ENCODE measurements around the gene TSPEAR.
"Not testable (repeated sequence)": the region's sequence is repeated elsewhere in the genome, so short reads cannot be mapped to it uniquely, and the experiment has no call there.

Gene TSPEAR

DNA sequence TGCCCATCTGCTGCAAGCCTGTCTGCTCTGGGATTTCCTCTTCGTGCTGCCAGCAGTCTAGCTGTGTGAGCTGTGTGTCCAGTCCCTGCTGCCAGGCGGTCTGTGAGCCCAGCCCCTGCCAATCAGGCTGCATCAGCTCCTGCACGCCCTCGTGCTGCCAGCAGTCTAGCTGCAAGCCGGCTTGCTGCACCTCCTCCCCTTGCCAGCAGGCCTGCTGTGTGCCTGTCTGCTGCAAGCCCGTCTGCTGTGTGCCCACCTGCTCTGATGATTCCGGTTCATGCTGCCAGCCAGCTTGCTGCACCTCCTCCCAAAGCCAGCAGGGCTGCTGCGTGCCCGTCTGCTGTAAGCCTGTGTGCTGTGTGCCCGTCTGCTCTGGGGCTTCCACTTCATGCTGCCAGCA, 110.3 kb downstream of the TSPEAR start:
- not testable (repeated sequence) for DNase-seq

GRCh38 chr21:44600118-44600978, 111.0 kb downstream of the TSPEAR start, which contains the start of gene KRTAP10-7:
TSS of gene KRTAP10-7 (plus strand) at chr21:44600597. CDS start at chr21:44600622, 25 bp downstream.
- DNase-seq = not testable (repeated sequence)

- DNase-seq = no peak
These were observed 111.9 kb downstream of the TSPEAR start for GRCh38 chr21:44599264-44600029.

DNA sequence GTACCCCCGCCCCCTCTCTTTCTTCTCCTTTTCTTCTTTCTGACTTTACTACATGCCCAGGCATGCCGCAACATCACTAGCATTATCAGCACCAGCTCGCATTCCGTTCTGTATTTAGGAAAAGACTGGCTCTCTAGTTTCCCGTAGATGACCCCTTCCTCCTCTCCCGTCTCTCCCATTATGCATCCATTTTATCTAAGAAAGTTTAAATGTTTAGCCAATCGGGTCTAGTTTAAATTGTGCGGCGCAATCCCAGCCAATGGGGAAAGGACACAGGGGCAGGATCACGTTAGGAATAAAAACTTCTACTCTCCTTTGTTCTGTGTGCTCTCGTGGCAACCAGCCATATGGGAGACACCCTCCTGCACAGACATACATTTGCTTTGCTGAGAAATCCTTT, 113.3 kb downstream of the TSPEAR start:
- DNase-seq = no peak

- no peak for DNase-seq
These were observed 115.2 kb downstream of the TSPEAR start for GRCh38 chr21:44596068-44596725.

GRCh38 chr21:44595524-44595923, 115.8 kb downstream of the TSPEAR start:
- no peak for DNase-seq

DNA sequence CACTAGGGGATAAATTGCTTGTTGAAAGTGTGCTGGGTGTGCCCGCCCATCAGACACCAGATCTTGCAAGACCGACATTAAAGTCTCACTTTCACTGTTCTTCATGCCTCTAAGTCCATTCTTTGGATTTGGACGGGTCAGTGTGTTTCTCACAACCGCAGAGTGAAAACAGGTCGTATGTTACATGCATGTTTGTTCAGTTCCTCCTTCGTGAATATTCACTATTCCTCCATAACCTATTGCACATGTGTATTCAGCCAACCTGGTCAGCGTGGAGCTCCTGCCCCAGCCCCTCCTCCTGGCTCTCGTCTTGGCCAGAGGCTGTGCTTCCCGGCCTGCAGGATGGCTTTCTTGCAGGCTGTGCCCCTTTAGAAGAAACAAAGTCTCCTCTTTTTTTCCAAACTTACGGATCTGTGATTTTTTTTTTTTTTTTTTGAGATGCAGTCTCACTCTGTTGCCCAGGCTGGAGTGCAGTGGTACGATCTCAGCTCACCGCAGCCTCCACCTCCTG, 116.9 kb downstream of the TSPEAR start:
- DNase-seq = no peak

- no peak for DNase-seq
These were observed 117.6 kb downstream of the TSPEAR start for GRCh38 chr21:44593598-44594405.

- DNase-seq = no peak
These were observed 118.7 kb downstream of the TSPEAR start, which contains the start of gene KRTAP10-6 for GRCh38 chr21:44592446-44593311. TSS of gene KRTAP10-6 (minus strand) at chr21:44592505. CDS start at chr21:44592484, 21 bp downstream.

DNA sequence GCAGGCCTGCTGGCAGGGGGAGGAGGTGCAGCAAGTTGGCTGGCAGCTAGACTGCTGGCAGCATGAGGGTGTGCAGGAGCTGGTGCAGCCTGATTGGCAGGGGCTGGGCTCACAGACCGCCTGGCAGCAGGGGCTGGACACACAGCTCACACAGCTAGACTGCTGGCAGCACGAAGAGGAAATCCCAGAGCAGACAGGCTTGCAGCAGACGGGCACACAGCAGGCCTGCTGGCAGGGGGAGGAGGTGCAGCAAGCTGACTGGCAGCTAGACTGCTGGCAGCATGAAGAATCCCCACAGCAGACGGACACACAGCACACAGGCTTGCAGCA, 119.6 kb downstream of the TSPEAR start:
- not testable (repeated sequence) for DNase-seq

GRCh38 chr21:44590897-44591800, 120.2 kb downstream of the TSPEAR start:
- DNase-seq = not testable (repeated sequence)

GRCh38 chr21:44590311-44590721, 121.1 kb downstream of the TSPEAR start:
- no peak for DNase-seq

DNA sequence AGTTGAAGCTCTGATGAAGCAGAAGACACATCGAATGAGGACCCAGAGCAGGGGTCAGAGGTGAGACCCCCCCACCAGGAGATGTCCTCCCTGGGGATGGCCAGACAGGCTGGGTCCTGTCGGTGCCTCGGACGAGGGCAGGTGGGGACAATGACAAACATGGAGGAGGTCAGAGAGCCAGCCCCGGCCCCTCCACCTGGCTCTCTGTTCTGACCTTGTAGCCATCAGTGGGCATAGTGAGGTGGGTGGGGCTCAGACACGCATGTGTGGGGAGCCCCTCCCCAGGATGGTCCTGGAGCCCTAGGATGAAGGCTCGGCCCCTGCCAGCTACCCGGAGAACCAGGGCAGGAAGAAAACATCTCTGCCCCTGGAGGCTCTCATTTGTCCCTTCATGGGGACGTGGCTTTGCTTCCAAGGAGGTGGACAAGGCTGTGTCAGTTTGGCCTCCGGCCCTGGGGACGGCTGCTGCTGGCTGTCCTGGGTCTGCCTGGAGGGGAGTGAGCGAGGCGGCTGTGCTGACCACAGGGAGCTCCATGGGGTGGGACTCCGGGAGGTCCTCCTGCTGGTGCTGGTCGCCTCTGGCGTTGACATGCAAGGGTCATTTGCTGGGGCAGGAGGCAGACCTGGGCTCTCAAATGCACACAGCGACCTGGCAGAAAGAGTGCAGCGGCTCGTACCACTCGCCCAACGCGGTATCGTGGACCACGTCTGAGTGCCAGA, 121.6 kb downstream of the TSPEAR start:
- DNase-seq = no peak

GRCh38 chr21:44589094-44589493, 122.3 kb downstream of the TSPEAR start:
- DNase-seq = no peak

- DNase-seq = no peak
These were observed 125.5 kb downstream of the TSPEAR start for GRCh38 chr21:44585892-44586291.

DNA sequence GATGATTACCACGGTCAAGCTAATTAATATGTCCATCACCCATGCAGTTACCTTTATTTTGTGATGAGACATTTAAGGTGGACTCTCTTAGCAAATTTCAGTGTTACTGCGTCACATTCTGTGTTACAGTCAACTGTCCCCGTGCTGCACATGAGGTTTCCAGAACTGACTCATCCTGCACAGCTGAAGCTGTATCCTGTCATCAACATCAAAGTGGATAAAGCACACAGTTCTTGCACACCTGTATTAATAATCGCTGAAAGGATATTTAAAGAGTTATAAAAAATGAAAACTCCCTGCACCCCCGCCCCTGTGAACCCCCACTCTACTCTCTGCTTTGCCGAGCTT, 127.6 kb downstream of the TSPEAR start:
- DNase-seq = no peak

- no peak for DNase-seq
These were observed 128.1 kb downstream of the TSPEAR start for GRCh38 chr21:44583089-44583799.

DNA sequence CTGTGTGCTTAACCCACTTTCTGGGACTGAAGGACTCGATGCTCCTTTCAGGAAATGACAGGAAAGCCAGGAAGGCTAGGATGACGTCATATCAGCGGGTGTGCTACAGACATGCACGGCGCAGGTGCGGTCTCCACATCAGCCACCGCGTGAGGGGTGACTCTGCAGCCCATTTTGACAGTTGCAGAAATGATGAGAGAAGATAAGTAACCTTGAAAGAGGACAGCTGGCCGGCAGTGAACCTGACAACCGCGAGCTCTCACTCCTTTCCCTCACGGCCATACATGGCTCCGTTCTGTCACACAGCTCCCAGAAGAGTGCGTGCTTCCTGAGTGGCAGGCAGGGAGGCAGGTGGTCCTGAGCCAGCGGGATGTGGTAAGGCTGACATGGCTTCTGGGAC, 129.3 kb downstream of the TSPEAR start:
- DNase-seq = no peak

- DNase-seq = no peak
These were observed 130.2 kb downstream of the TSPEAR start for GRCh38 chr21:44581158-44581557.

Data from inflammatory macrophage treated with lipopolysaccharide for 4 hours (primary cell).